Esophagus muscularis mucosa (tissue), 4 donors: ENCODE results near the gene MARK2.

Experiments
- CTCF ChIP-seq, 3 experiments: fragments of 200-600 bp in 2 of 3; fragments of 450-650 bp in 1 of 3; sonication (generic) in 2 of 3; IDR thresholded peaks; one replicate each; pipeline ENCODE4 v1.5.1; 2017 to 2019; ENCODE audit warnings: antibody characterized with exemption in 3 of 3, mild to moderate bottlenecking in 2 of 3, moderate library complexity in 1 of 3
- EP300 ChIP-seq: sonication (generic); formaldehyde crosslinking; IDR thresholded peaks from one replicate; pipeline ENCODE4 v1.6.1; 2017; ENCODE audit warnings: antibody characterized with exemption
- POLR2A ChIP-seq: fragments of 450-650 bp; IDR thresholded peaks from one replicate; pipeline ENCODE4 v1.6.1; 2017; ENCODE audit warnings: antibody characterized with exemption, moderate library complexity, mild to moderate bottlenecking, low read depth
- POLR2AphosphoS5 ChIP-seq, 2 donors: sonication (generic); formaldehyde crosslinking; IDR thresholded peaks; one replicate each; pipeline ENCODE4 v1.6.1; 2017; ENCODE audit warnings: antibody characterized with exemption in 2 of 2

- TF ChIP-seq CTCF (IDR thresholded peaks at IDR 0.05) (peak in 1 of 3 experiments; percentile 5), POLR2A (no peak), EP300 (no peak), POLR2AphosphoS5 (IDR thresholded peaks at IDR 0.05) (peak; percentile 76 to 78)
Observed at GRCh38 chr11:63838678-63839507, at the start of gene MARK2.
